ENCODE measurements around the gene RPS6KB1. TPM values are rescaled to one million over a fixed set of nuclear protein-coding genes. Genes with fewer than 3 reads are reported as not detected.

RPS6KB1 gene
- total RNA-seq, 1 experiment from 2014 or later: 75.7 TPM

DNA sequence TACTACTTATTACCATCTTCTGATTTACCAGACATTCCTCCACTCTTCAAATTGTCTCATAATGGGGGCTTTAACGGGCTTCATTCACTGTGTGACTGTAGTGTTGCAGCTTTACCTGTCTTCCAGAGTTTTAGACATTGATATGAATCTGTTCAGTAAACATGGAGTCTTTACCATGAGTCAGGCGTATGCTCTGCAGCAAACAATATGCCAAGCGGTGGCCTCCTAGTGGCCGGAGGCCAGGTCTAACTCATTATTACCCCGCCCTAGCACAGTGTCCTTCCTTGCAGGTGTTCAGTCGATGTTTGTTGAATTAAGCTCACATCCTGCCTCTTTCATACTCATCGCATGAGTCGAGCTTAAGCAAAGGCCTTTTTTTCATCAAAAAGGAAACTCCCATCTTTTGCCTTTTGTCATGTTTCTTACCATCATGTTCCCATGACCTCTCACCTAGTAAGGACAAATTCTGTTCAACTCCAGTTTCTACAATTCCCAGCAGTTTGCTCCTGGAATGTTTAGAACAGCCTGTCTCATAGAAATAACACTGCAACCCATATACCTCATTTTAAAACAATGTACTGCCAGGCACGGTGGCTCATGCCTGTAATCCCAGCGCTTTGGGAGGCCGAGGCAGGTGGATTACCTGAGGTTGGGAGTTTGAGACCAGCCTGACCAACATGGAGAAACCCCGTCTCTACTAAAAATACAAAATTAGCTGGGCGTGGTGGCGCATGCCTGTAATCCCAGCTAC lies 39.6 kb upstream of the RPS6KB1 start:
- Histone ChIP-seq H3K9me3 (ENCODE audit: control insufficient read depth in 1 of 2, insufficient read depth in 1 of 2, low read depth in 1 of 2, low read length in 2 of 2) (no peaks in the 10 kb centered on the region), H3K79me2 (ENCODE audit: insufficient read depth, low read length) (no peaks in the 10 kb centered on the region), H4K20me1 (ENCODE audit: insufficient read depth) (no peaks in the 10 kb centered on the region), H3K9me2 (ENCODE audit: insufficient read depth) (no peaks in the 10 kb centered on the region), H3K27me3 (ENCODE audit: insufficient read depth, low read length) (no peaks in the 10 kb centered on the region), H3K4me2 (ENCODE audit: low read length) (peak overlapping the region; percentile 31), H3K4me3 (replicated peaks in 1 of 2; ENCODE audit: low read depth in 1 of 2, low read length in 2 of 2) (no peak overlapping the region), H3K27ac (ENCODE audit: low read depth, low read length) (peak overlapping the region; percentile 53), H3K9ac (ENCODE audit: low read length) (no peak overlapping the region), H3K4me1 (ENCODE audit: control insufficient read depth in 1 of 2, insufficient read depth in 2 of 2, low read length in 2 of 2) (peaks cover 57 to 84% of the 10 kb centered on the region in 2 experiments), H2AFZ (ENCODE audit: low read depth, low read length, poor library complexity, severe bottlenecking) (peak overlapping the region; percentile 9), H3K36me3 (ENCODE audit: control insufficient read depth in 1 of 2, insufficient read depth in 2 of 2, low read length in 2 of 2) (no peaks in the 10 kb centered on the region)
- intact Hi-C loops (cut with micrococcal nuclease): no loop called here
- DNase-seq (ENCODE audit: low read depth, low spot score) (no peak), ATAC-seq (peak; percentile 91)
- CTCF ChIA-PET: interaction anchor here (0.9 to 1.7 kb wide), 4 partner anchors 16 to 105 kb away, joined by 3 to 4 read pairs (median 4); no protein-coding TSS in a partner anchor
- POLR2A ChIA-PET: interaction anchor here (0.7 to 1.6 kb wide), 7 partner anchors 12 to 146 kb away, joined by 3 to 8 read pairs (median 5); partner anchors contain the start of genes PTRH2 and VMP1
- no TSS peak for BruUV-seq (replicated peaks)
- RAD21 ChIA-PET (ENCODE audit: low non-redundant PET in 1 of 2, low total read pairs in 2 of 2, uncharacterized antibody in 2 of 2, unreplicated experiment in 2 of 2): interaction anchor here in 1 of 2 experiments (0.6 kb wide), 1 partner anchor 106 kb away, joined by 4 read pairs; no protein-coding TSS in a partner anchor
- no peak for TF ChIP-seq POLR2A (IDR thresholded peaks at IDR 0.05; ENCODE audit: borderline replicate concordance, extremely low read depth, insufficient read depth, insufficient read length)
- no peak for TF ChIP-seq EGR1 (IDR thresholded peaks at IDR 0.05; ENCODE audit: low read depth)
- no peak for TF ChIP-seq TCF7L2 (IDR thresholded peaks at IDR 0.05; ENCODE audit: borderline replicate concordance, extremely low read depth, insufficient read depth, insufficient read length)
- no peak for TF ChIP-seq REST (IDR thresholded peaks at IDR 0.05; ENCODE audit: low read depth)
- TF ChIP-seq, protein P1, sequence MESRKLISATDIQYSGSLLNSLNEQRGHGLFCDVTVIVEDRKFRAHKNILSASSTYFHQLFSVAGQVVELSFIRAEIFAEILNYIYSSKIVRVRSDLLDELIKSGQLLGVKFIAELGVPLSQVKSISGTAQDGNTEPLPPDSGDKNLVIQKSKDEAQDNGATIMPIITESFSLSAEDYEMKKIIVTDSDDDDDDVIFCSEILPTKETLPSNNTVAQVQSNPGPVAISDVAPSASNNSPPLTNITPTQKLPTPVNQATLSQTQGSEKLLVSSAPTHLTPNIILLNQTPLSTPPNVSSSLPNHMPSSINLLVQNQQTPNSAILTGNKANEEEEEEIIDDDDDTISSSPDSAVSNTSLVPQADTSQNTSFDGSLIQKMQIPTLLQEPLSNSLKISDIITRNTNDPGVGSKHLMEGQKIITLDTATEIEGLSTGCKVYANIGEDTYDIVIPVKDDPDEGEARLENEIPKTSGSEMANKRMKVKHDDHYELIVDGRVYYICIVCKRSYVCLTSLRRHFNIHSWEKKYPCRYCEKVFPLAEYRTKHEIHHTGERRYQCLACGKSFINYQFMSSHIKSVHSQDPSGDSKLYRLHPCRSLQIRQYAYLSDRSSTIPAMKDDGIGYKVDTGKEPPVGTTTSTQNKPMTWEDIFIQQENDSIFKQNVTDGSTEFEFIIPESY (IDR thresholded peaks at IDR 0.05; ENCODE audit: extremely low read depth, insufficient replicate concordance, low read length): no peak
- TF ChIP-seq ZFX (IDR thresholded peaks at IDR 0.05): no peak
- no peak for TF ChIP-seq ZNF274 (IDR thresholded peaks at IDR 0.05; ENCODE audit: low read depth, low read length)
- peak; percentile 49 for TF ChIP-seq RAD21 (IDR thresholded peaks at IDR 0.05; ENCODE audit: low read depth)
- peak; percentile 80 for TF ChIP-seq YY1 (IDR thresholded peaks at IDR 0.05; ENCODE audit: extremely low read depth, insufficient replicate concordance, low read depth, low read length)
- TF ChIP-seq MAX (IDR thresholded peaks at IDR 0.05): peak; percentile 76
- no peak for TF ChIP-seq POLR2AphosphoS5 (IDR thresholded peaks at IDR 0.05; ENCODE audit: low read depth, low read length)
- TF ChIP-seq EZH2 (IDR thresholded peaks at IDR 0.05): no peak
- TF ChIP-seq ATF3 (IDR thresholded peaks at IDR 0.05): no peak
- peak; percentile 100 for TF ChIP-seq CBX3 (IDR thresholded peaks at IDR 0.05; ENCODE audit: low read depth)
- no peak for TF ChIP-seq CEBPB (IDR thresholded peaks at IDR 0.05; ENCODE audit: low read depth)
- no peak for TF ChIP-seq ELF1 (IDR thresholded peaks at IDR 0.05; ENCODE audit: borderline replicate concordance, low read depth)
- TF ChIP-seq JUND (IDR thresholded peaks at IDR 0.05): no peak; the same call in 1 of the 2 replicates
- TF ChIP-seq CTCF (IDR thresholded peaks at IDR 0.05 in 2 of 3, conservative IDR thresholded peaks at IDR 0.05 in 1 of 3; ENCODE audit: borderline replicate concordance in 1 of 3, insufficient read depth in 1 of 3, low read depth in 2 of 3, low read length in 2 of 3): peak; percentile 34 to 90 (median 82); a peak in 5 of 6 replicates
